HepG2 (cell line): ENCODE data around the gene SLC25A1.

Experiments used
- EZH2 ChIP-seq: conservative IDR thresholded peaks from 2 replicates; pipeline ENCODE4 v1.6.1; 2012; ENCODE audit warnings: mild to moderate bottlenecking, low read depth, low read length, moderate library complexity
- HDAC2 ChIP-seq: sonication (generic); formaldehyde crosslinking; IDR thresholded peaks from 2 replicates; pipeline ENCODE4 v1.4.0; 2020; ENCODE audit warnings: missing genetic modification reagents
- MAZ ChIP-seq, 2 experiments: sonication (generic) in 1 of 2; formaldehyde crosslinking in 1 of 2; IDR thresholded peaks; 2 replicates each; pipeline versions ENCODE4 v1.5.0 to v1.6.1; 2012 to 2020; ENCODE audit warnings: low read depth in 2 of 2, mild to moderate bottlenecking in 2 of 2, borderline replicate concordance in 1 of 2, improper control_type of control experiment in 1 of 2, low read length in 1 of 2, missing genetic modification reagents in 1 of 2, moderate library complexity in 1 of 2
- NR2F1 ChIP-seq, 2 experiments: fragments of 450-650 bp in 1 of 2; formaldehyde crosslinking in 1 of 2; IDR thresholded peaks; 2 replicates each; pipeline versions ENCODE4 v1.5.0 to v1.6.1; 2016 to 2020; ENCODE audit warnings: mild to moderate bottlenecking in 1 of 2, missing compliant biosample characterization in 1 of 2, missing genetic modification reagents in 1 of 2, moderate library complexity in 1 of 2
- TRIM24 ChIP-seq: sonication (generic); formaldehyde crosslinking; IDR thresholded peaks from 2 replicates; pipeline ENCODE4 v1.8.0; 2022; ENCODE audit warnings: mild to moderate bottlenecking, missing genetic modification reagents
- ZFP36L1 ChIP-seq: sonication (generic); formaldehyde crosslinking; IDR thresholded peaks from 2 replicates; pipeline ENCODE4 v1.8.0; 2022; ENCODE audit warnings: mild to moderate bottlenecking, missing genetic modification reagents, moderate library complexity
- ZNF256 ChIP-seq: sonication (generic); formaldehyde crosslinking; conservative IDR thresholded peaks from 2 replicates; pipeline ENCODE4 v1.4.0; 2020; ENCODE audit warnings: missing genetic modification reagents
- TF ChIP-seq, protein P1 (sequence below): sonication (generic); formaldehyde crosslinking; IDR thresholded peaks from 2 replicates; pipeline ENCODE4 v1.5.0; 2020; ENCODE audit warnings: mild to moderate bottlenecking, missing genetic modification reagents, moderate library complexity

- TF ChIP-seq, protein P1, sequence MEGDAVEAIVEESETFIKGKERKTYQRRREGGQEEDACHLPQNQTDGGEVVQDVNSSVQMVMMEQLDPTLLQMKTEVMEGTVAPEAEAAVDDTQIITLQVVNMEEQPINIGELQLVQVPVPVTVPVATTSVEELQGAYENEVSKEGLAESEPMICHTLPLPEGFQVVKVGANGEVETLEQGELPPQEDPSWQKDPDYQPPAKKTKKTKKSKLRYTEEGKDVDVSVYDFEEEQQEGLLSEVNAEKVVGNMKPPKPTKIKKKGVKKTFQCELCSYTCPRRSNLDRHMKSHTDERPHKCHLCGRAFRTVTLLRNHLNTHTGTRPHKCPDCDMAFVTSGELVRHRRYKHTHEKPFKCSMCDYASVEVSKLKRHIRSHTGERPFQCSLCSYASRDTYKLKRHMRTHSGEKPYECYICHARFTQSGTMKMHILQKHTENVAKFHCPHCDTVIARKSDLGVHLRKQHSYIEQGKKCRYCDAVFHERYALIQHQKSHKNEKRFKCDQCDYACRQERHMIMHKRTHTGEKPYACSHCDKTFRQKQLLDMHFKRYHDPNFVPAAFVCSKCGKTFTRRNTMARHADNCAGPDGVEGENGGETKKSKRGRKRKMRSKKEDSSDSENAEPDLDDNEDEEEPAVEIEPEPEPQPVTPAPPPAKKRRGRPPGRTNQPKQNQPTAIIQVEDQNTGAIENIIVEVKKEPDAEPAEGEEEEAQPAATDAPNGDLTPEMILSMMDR (CRISPR knock-in tag) = no peak
- TF ChIP-seq MAZ (IDR thresholded peaks at IDR 0.05; ENCODE audit: borderline replicate concordance, low read depth, low read length) (no peak), MAZ (CRISPR knock-in tag; IDR thresholded peaks at IDR 0.05; ENCODE audit: low read depth) (no peak), ZNF256 (no peak), EZH2 (no peak), ZFP36L1 (CRISPR knock-in tag) (no peak), TRIM24 (CRISPR knock-in tag) (no peak), HDAC2 (CRISPR knock-in tag) (no peak), NR2F1 (CRISPR knock-in tag; IDR thresholded peaks at IDR 0.05) (no peak)
These were observed 22.8 kb upstream of the SLC25A1 start for GRCh38 chr22:19201130-19201868.
